Esophagus squamous epithelium (tissue), 4 donors: Measurements from ENCODE around the gene ISCA2.

Experiments used
- POLR2A ChIP-seq, 4 donors: fragments of 450-650 bp; IDR thresholded peaks; one replicate each; pipeline ENCODE4 v1.6.1; 2017; ENCODE audit warnings: antibody characterized with exemption in 4 of 4, mild to moderate bottlenecking in 4 of 4, moderate library complexity in 3 of 4
- TF ChIP-seq, protein P1 (sequence below), 6 experiments: fragments of 450-650 bp in 4 of 6; fragments of 200-600 bp in 2 of 6; sonication (generic) in 2 of 6; IDR thresholded peaks; one replicate each; pipeline ENCODE4 v1.5.1; 2016 to 2019; ENCODE audit warnings: antibody characterized with exemption in 6 of 6, mild to moderate bottlenecking in 4 of 6, moderate library complexity in 4 of 6

DNA sequence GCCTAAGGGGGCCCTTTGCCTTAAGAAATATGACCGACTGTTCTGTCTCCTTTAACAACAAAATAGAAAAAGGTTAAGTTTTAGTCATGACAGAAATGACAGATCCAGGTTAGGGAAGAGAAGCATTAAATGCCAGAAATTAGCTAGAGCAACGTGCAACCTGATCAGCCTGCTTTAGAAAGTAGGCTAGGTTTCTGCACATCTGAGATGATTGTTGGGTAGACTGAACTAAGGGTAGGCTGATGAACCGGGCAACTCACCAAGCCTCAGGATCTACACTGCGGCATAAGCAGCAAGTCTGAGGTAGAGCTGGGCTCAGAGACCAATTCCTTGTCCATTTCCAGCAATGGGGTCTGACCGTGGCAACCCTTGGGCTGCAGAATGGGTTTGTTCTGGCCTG is 29.9 kb upstream of the ISCA2 start:
- TF ChIP-seq, protein P1, sequence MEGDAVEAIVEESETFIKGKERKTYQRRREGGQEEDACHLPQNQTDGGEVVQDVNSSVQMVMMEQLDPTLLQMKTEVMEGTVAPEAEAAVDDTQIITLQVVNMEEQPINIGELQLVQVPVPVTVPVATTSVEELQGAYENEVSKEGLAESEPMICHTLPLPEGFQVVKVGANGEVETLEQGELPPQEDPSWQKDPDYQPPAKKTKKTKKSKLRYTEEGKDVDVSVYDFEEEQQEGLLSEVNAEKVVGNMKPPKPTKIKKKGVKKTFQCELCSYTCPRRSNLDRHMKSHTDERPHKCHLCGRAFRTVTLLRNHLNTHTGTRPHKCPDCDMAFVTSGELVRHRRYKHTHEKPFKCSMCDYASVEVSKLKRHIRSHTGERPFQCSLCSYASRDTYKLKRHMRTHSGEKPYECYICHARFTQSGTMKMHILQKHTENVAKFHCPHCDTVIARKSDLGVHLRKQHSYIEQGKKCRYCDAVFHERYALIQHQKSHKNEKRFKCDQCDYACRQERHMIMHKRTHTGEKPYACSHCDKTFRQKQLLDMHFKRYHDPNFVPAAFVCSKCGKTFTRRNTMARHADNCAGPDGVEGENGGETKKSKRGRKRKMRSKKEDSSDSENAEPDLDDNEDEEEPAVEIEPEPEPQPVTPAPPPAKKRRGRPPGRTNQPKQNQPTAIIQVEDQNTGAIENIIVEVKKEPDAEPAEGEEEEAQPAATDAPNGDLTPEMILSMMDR (IDR thresholded peaks at IDR 0.05), result no peak
- TF ChIP-seq POLR2A (IDR thresholded peaks at IDR 0.05), result no peak
